Measurements from ENCODE around the gene CHST7. TPM values are rescaled to one million over a fixed set of nuclear protein-coding genes. Genes with fewer than 3 reads are reported as not detected.

CHST7 gene
- total and polyA plus RNA-seq, 2 of the 8 experiments (the other 6 are each of a cell fraction or from before 2014, with no cell fraction given): 7.9 to 14.1 TPM

GRCh38 chrX:46627711-46628419, 54.3 kb downstream of the CHST7 start (continued):
- no peak for TF ChIP-seq JUN (IDR thresholded peaks at IDR 0.05; ENCODE audit: low read depth, low read length)
- TF ChIP-seq ATF3 (IDR thresholded peaks at IDR 0.05; ENCODE audit: insufficient read depth, low read depth, low read length): no peak
- TF ChIP-seq CHD1 (IDR thresholded peaks at IDR 0.05; ENCODE audit: low read depth, low read length): no peak
- TF ChIP-seq NANOG (IDR thresholded peaks at IDR 0.05; ENCODE audit: insufficient read depth, low read depth, low read length, poor library complexity, severe bottlenecking): no peak
- TF ChIP-seq, protein P1, sequence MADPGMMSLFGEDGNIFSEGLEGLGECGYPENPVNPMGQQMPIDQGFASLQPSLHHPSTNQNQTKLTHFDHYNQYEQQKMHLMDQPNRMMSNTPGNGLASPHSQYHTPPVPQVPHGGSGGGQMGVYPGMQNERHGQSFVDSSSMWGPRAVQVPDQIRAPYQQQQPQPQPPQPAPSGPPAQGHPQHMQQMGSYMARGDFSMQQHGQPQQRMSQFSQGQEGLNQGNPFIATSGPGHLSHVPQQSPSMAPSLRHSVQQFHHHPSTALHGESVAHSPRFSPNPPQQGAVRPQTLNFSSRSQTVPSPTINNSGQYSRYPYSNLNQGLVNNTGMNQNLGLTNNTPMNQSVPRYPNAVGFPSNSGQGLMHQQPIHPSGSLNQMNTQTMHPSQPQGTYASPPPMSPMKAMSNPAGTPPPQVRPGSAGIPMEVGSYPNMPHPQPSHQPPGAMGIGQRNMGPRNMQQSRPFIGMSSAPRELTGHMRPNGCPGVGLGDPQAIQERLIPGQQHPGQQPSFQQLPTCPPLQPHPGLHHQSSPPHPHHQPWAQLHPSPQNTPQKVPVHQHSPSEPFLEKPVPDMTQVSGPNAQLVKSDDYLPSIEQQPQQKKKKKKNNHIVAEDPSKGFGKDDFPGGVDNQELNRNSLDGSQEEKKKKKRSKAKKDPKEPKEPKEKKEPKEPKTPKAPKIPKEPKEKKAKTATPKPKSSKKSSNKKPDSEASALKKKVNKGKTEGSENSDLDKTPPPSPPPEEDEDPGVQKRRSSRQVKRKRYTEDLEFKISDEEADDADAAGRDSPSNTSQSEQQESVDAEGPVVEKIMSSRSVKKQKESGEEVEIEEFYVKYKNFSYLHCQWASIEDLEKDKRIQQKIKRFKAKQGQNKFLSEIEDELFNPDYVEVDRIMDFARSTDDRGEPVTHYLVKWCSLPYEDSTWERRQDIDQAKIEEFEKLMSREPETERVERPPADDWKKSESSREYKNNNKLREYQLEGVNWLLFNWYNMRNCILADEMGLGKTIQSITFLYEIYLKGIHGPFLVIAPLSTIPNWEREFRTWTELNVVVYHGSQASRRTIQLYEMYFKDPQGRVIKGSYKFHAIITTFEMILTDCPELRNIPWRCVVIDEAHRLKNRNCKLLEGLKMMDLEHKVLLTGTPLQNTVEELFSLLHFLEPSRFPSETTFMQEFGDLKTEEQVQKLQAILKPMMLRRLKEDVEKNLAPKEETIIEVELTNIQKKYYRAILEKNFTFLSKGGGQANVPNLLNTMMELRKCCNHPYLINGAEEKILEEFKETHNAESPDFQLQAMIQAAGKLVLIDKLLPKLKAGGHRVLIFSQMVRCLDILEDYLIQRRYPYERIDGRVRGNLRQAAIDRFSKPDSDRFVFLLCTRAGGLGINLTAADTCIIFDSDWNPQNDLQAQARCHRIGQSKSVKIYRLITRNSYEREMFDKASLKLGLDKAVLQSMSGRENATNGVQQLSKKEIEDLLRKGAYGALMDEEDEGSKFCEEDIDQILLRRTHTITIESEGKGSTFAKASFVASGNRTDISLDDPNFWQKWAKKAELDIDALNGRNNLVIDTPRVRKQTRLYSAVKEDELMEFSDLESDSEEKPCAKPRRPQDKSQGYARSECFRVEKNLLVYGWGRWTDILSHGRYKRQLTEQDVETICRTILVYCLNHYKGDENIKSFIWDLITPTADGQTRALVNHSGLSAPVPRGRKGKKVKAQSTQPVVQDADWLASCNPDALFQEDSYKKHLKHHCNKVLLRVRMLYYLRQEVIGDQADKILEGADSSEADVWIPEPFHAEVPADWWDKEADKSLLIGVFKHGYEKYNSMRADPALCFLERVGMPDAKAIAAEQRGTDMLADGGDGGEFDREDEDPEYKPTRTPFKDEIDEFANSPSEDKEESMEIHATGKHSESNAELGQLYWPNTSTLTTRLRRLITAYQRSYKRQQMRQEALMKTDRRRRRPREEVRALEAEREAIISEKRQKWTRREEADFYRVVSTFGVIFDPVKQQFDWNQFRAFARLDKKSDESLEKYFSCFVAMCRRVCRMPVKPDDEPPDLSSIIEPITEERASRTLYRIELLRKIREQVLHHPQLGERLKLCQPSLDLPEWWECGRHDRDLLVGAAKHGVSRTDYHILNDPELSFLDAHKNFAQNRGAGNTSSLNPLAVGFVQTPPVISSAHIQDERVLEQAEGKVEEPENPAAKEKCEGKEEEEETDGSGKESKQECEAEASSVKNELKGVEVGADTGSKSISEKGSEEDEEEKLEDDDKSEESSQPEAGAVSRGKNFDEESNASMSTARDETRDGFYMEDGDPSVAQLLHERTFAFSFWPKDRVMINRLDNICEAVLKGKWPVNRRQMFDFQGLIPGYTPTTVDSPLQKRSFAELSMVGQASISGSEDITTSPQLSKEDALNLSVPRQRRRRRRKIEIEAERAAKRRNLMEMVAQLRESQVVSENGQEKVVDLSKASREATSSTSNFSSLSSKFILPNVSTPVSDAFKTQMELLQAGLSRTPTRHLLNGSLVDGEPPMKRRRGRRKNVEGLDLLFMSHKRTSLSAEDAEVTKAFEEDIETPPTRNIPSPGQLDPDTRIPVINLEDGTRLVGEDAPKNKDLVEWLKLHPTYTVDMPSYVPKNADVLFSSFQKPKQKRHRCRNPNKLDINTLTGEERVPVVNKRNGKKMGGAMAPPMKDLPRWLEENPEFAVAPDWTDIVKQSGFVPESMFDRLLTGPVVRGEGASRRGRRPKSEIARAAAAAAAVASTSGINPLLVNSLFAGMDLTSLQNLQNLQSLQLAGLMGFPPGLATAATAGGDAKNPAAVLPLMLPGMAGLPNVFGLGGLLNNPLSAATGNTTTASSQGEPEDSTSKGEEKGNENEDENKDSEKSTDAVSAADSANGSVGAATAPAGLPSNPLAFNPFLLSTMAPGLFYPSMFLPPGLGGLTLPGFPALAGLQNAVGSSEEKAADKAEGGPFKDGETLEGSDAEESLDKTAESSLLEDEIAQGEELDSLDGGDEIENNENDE (IDR thresholded peaks at IDR 0.05; ENCODE audit: insufficient replicate concordance, low read length): no peak

Data from H1 (cell line).